HEK293 (cell line): Measurements from ENCODE around the gene CDK5.
A peak's percentile ranks its signal among the peaks of the same experiment; 100 is the strongest.

Experiments
- FEZF1 ChIP-seq: fragments of 450-650 bp; formaldehyde crosslinking; IDR thresholded peaks from 2 replicates; pipeline ENCODE4 v1.5.1; 2016; ENCODE audit warnings: missing biosample characterization, missing genetic modification characterization
- HOXD13 ChIP-seq: sonication (generic); formaldehyde crosslinking; IDR thresholded peaks from 2 replicates; pipeline ENCODE4 v1.8.0; 2022; ENCODE audit warnings: missing genetic modification reagents, borderline replicate concordance
- KLF1 ChIP-seq: fragments of 450-650 bp; formaldehyde crosslinking; IDR thresholded peaks from 2 replicates; pipeline ENCODE4 v1.5.1; 2016; ENCODE audit warnings: missing biosample characterization, missing genetic modification characterization
- KLF10 ChIP-seq: fragments of 450-650 bp; IDR thresholded peaks from 2 replicates; pipeline ENCODE4 v1.5.1; 2018; ENCODE audit warnings: missing biosample characterization, mild to moderate bottlenecking, missing genetic modification characterization
- PRDM1 ChIP-seq: fragments of 450-650 bp; formaldehyde crosslinking; IDR thresholded peaks from 2 replicates; pipeline ENCODE4; 2016; ENCODE audit warnings: missing biosample characterization, missing genetic modification characterization
- SCRT2 ChIP-seq: fragments of 450-650 bp; formaldehyde crosslinking; IDR thresholded peaks from 2 replicates; pipeline ENCODE4 v1.5.1; 2016; ENCODE audit warnings: missing biosample characterization, missing genetic modification characterization
- ZBTB11 ChIP-seq: fragments of 450-650 bp; formaldehyde crosslinking; conservative IDR thresholded peaks from 2 replicates; pipeline ENCODE4 v1.5.1; 2016; ENCODE audit warnings: low read depth, missing biosample characterization, missing genetic modification characterization
- ZBTB7A ChIP-seq: fragments of 450-650 bp; formaldehyde crosslinking; IDR thresholded peaks from 2 replicates; pipeline ENCODE4 v1.5.1; 2016; ENCODE audit warnings: low read depth, missing biosample characterization, missing genetic modification characterization
- ZEB2 ChIP-seq: fragments of 450-650 bp; formaldehyde crosslinking; IDR thresholded peaks from 2 replicates; pipeline ENCODE4 v1.5.1; 2016; ENCODE audit warnings: missing biosample characterization, missing genetic modification characterization
- ZFP37 ChIP-seq: fragments of 450-650 bp; formaldehyde crosslinking; IDR thresholded peaks from 2 replicates; pipeline ENCODE4 v1.5.1; 2016; ENCODE audit warnings: missing biosample characterization, missing genetic modification characterization
- ZFP41 ChIP-seq: fragments of 450-650 bp; formaldehyde crosslinking; IDR thresholded peaks from 2 replicates; pipeline ENCODE4 v1.5.1; 2016; ENCODE audit warnings: missing biosample characterization, missing genetic modification characterization, borderline replicate concordance
- ZNF133 ChIP-seq: fragments of 450-650 bp; formaldehyde crosslinking; IDR thresholded peaks from 2 replicates; pipeline ENCODE4 v1.5.1; 2016; ENCODE audit warnings: missing biosample characterization, missing genetic modification characterization
- ZNF157 ChIP-seq: fragments of 450-650 bp; formaldehyde crosslinking; IDR thresholded peaks from 2 replicates; pipeline ENCODE4 v1.5.1; 2016; ENCODE audit warnings: missing biosample characterization, missing genetic modification characterization
- ZNF184 ChIP-seq: fragments of 450-650 bp; IDR thresholded peaks from 2 replicates; pipeline ENCODE4 v1.5.1; 2018; ENCODE audit warnings: missing biosample characterization, mild to moderate bottlenecking, missing genetic modification characterization
- ZNF223 ChIP-seq: fragments of 450-650 bp; formaldehyde crosslinking; IDR thresholded peaks from 2 replicates; pipeline ENCODE4 v1.5.1; 2016; ENCODE audit warnings: missing biosample characterization, missing genetic modification characterization
- ZNF26 ChIP-seq: fragments of 450-650 bp; formaldehyde crosslinking; IDR thresholded peaks from 2 replicates; pipeline ENCODE4 v1.5.1; 2016; ENCODE audit warnings: missing biosample characterization, missing genetic modification characterization
- ZNF391 ChIP-seq: fragments of 450-650 bp; formaldehyde crosslinking; IDR thresholded peaks from 2 replicates; pipeline ENCODE4 v1.5.1; 2016; ENCODE audit warnings: low read depth, missing biosample characterization, missing genetic modification characterization, borderline replicate concordance
- ZNF426 ChIP-seq: fragments of 450-650 bp; formaldehyde crosslinking; IDR thresholded peaks from 2 replicates; pipeline ENCODE4 v1.5.1; 2017; ENCODE audit warnings: missing biosample characterization, missing genetic modification characterization, mild to moderate bottlenecking, inconsistent platforms, moderate library complexity
- ZNF501 ChIP-seq: fragments of 450-650 bp; formaldehyde crosslinking; IDR thresholded peaks from 2 replicates; pipeline ENCODE4 v1.5.1; 2016; ENCODE audit warnings: missing biosample characterization, missing genetic modification characterization
- ZNF560 ChIP-seq: fragments of 450-650 bp; formaldehyde crosslinking; IDR thresholded peaks from 2 replicates; pipeline ENCODE4 v1.5.1; 2017; ENCODE audit warnings: missing biosample characterization, missing genetic modification characterization, borderline replicate concordance
- ZNF629 ChIP-seq: fragments of 450-650 bp; formaldehyde crosslinking; IDR thresholded peaks from 2 replicates; pipeline ENCODE4 v1.5.1; 2017; ENCODE audit warnings: missing biosample characterization, missing genetic modification characterization
- ZNF654 ChIP-seq: fragments of 450-650 bp; formaldehyde crosslinking; IDR thresholded peaks from 2 replicates; pipeline ENCODE4 v1.5.1; 2016; ENCODE audit warnings: low read depth, missing biosample characterization, missing genetic modification characterization
- ZNF76 ChIP-seq: fragments of 450-650 bp; formaldehyde crosslinking; IDR thresholded peaks from 2 replicates; pipeline ENCODE4; 2016; ENCODE audit warnings: low read depth, missing biosample characterization, missing genetic modification characterization, borderline replicate concordance
- ZNF792 ChIP-seq: fragments of 450-650 bp; formaldehyde crosslinking; IDR thresholded peaks from 2 replicates; pipeline ENCODE4 v1.5.1; 2016; ENCODE audit warnings: missing biosample characterization, missing genetic modification characterization
- TF ChIP-seq, protein P1 (sequence below): fragments of 450-650 bp; formaldehyde crosslinking; IDR thresholded peaks from 2 replicates; pipeline ENCODE4 v1.5.1; 2016; ENCODE audit warnings: missing biosample characterization, missing genetic modification characterization, borderline replicate concordance
- TF ChIP-seq, protein P2 (sequence below): fragments of 450-650 bp; formaldehyde crosslinking; IDR thresholded peaks from 2 replicates; pipeline ENCODE4 v1.5.1; 2016; ENCODE audit warnings: missing biosample characterization, missing genetic modification characterization
- TF ChIP-seq, protein P3 (sequence below): fragments of 450-650 bp; formaldehyde crosslinking; IDR thresholded peaks from 2 replicates; pipeline ENCODE4 v1.5.1; 2016; ENCODE audit warnings: missing biosample characterization, missing genetic modification characterization
- TF ChIP-seq, protein P4 (sequence below): fragments of 450-650 bp; formaldehyde crosslinking; IDR thresholded peaks from 2 replicates; pipeline ENCODE4 v1.5.1; 2016; ENCODE audit warnings: missing biosample characterization, missing genetic modification characterization

Gene CDK5

GRCh38 chr7:151080522-151081169, 22.9 kb upstream of the CDK5 start, which contains the start of gene FASTK (continued):
- 0 out of 2 replicates have a peak, but pooled peaks have one; percentile 67 for TF ChIP-seq ZEB2 (tag by site-specific recombination)
- no peak for TF ChIP-seq ZNF426
- TF ChIP-seq ZNF391 (tag by site-specific recombination): no peak
- TF ChIP-seq ZNF184 (tag by site-specific recombination): no peak
- 0 out of 2 replicates have a peak, but pooled peaks have one; percentile 39 for TF ChIP-seq ZFP37
- TF ChIP-seq ZNF76: peak; percentile 97
- peak; percentile 30 for TF ChIP-seq ZBTB11
- no peak for TF ChIP-seq ZFP41 (tag by site-specific recombination)
- no peak for TF ChIP-seq SCRT2 (tag by site-specific recombination)
- TF ChIP-seq ZNF501 (tag by site-specific recombination): peak; percentile 90; the same call in 1 of the 2 replicates
- TF ChIP-seq ZNF629 (tag by site-specific recombination): no peak
- TF ChIP-seq PRDM1 (tag by site-specific recombination): 0 out of 2 replicates have a peak, but pooled peaks have one; percentile 13
- no peak for TF ChIP-seq HOXD13
- no peak for TF ChIP-seq KLF1 (tag by site-specific recombination)
- no peak for TF ChIP-seq ZNF792 (tag by site-specific recombination)
- no peak for TF ChIP-seq ZNF223 (tag by site-specific recombination)
- TF ChIP-seq, protein P1, sequence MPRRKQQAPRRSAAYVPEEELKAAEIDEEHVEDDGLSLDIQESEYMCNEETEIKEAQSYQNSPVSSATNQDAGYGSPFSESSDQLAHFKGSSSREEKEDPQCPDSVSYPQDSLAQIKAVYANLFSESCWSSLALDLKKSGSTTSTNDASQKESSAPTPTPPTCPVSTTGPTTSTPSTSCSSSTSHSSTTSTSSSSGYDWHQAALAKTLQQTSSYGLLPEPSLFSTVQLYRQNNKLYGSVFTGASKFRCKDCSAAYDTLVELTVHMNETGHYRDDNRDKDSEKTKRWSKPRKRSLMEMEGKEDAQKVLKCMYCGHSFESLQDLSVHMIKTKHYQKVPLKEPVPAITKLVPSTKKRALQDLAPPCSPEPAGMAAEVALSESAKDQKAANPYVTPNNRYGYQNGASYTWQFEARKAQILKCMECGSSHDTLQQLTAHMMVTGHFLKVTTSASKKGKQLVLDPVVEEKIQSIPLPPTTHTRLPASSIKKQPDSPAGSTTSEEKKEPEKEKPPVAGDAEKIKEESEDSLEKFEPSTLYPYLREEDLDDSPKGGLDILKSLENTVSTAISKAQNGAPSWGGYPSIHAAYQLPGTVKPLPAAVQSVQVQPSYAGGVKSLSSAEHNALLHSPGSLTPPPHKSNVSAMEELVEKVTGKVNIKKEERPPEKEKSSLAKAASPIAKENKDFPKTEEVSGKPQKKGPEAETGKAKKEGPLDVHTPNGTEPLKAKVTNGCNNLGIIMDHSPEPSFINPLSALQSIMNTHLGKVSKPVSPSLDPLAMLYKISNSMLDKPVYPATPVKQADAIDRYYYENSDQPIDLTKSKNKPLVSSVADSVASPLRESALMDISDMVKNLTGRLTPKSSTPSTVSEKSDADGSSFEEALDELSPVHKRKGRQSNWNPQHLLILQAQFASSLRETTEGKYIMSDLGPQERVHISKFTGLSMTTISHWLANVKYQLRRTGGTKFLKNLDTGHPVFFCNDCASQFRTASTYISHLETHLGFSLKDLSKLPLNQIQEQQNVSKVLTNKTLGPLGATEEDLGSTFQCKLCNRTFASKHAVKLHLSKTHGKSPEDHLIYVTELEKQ: no peak
- TF ChIP-seq, protein P2, sequence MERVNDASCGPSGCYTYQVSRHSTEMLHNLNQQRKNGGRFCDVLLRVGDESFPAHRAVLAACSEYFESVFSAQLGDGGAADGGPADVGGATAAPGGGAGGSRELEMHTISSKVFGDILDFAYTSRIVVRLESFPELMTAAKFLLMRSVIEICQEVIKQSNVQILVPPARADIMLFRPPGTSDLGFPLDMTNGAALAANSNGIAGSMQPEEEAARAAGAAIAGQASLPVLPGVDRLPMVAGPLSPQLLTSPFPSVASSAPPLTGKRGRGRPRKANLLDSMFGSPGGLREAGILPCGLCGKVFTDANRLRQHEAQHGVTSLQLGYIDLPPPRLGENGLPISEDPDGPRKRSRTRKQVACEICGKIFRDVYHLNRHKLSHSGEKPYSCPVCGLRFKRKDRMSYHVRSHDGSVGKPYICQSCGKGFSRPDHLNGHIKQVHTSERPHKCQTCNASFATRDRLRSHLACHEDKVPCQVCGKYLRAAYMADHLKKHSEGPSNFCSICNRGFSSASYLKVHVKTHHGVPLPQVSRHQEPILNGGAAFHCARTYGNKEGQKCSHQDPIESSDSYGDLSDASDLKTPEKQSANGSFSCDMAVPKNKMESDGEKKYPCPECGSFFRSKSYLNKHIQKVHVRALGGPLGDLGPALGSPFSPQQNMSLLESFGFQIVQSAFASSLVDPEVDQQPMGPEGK (tag by site-specific recombination): peak; percentile 92
- TF ChIP-seq ZNF560 (tag by site-specific recombination): no peak
- no peak for TF ChIP-seq FEZF1 (tag by site-specific recombination)
- TF ChIP-seq, protein P3, sequence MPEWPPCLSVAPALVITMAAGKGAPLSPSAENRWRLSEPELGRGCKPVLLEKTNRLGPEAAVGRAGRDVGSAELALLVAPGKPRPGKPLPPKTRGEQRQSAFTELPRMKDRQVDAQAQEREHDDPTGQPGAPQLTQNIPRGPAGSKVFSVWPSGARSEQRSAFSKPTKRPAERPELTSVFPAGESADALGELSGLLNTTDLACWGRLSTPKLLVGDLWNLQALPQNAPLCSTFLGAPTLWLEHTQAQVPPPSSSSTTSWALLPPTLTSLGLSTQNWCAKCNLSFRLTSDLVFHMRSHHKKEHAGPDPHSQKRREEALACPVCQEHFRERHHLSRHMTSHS (tag by site-specific recombination): no peak
- TF ChIP-seq ZNF133 (tag by site-specific recombination): no peak
- TF ChIP-seq ZNF157: no peak
- TF ChIP-seq, protein P4, sequence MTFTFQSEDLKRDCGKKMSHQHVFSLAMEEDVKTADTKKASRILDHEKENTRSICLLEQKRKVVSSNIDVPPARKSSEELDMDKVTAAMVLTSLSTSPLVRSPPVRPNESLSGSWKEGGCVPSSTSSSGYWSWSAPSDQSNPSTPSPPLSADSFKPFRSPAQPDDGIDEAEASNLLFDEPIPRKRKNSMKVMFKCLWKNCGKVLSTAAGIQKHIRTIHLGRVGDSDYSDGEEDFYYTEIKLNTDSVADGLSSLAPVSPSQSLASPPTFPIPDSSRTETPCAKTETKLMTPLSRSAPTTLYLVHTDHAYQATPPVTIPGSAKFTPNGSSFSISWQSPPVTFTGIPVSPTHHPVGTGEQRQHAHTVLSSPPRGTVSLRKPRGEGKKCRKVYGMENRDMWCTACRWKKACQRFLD (tag by site-specific recombination): no peak
- peak; percentile 86 for TF ChIP-seq ZBTB7A (tag by site-specific recombination)
- TF ChIP-seq KLF10 (tag by site-specific recombination): no peak; the same call in 1 of the 2 replicates
- no peak for TF ChIP-seq ZNF26 (tag by site-specific recombination)
- TF ChIP-seq ZNF654: no peak
